H9 (cell line): Measurements from ENCODE around the gene OR7A17. TPM values are rescaled to one million over a fixed set of nuclear protein-coding genes. Genes with fewer than 3 reads are reported as not detected.

Experiments
- DNase-seq: peaks from one replicate; pipeline ENCODE4 v3.0.0-alpha.2; 2017
- H2AFZ ChIP-seq: one replicate; pipeline ENCODE4 v1.6.1; 2013; ENCODE audit warnings: mild to moderate bottlenecking, low read length, control low read depth, moderate library complexity
- H2AK5ac ChIP-seq: 2 replicates; pipeline ENCODE4 v1.6.1; 2013; ENCODE audit warnings: low read length, control low read depth, mixed read lengths; ENCODE audit not compliant: insufficient read length
- H2BK120ac ChIP-seq: one replicate; pipeline ENCODE4 v1.6.1; 2013; ENCODE audit warnings: low read depth, mild to moderate bottlenecking, low read length, control low read depth, inconsistent platforms; ENCODE audit not compliant: poor library complexity, severe bottlenecking
- H2BK12ac ChIP-seq: 2 replicates; pipeline ENCODE4 v1.6.1; 2013; ENCODE audit warnings: low read length, control low read depth, mixed read lengths, low read depth; ENCODE audit not compliant: insufficient read length
- H2BK15ac ChIP-seq: 2 replicates; pipeline ENCODE4 v1.6.1; 2013; ENCODE audit warnings: low read depth, low read length, control low read depth
- H2BK20ac ChIP-seq: one replicate; pipeline ENCODE4 v1.6.1; 2013; ENCODE audit warnings: low read depth, mild to moderate bottlenecking, low read length, control low read depth, inconsistent platforms; ENCODE audit not compliant: poor library complexity, severe bottlenecking
- H2BK5ac ChIP-seq: 2 replicates; pipeline ENCODE4 v1.6.1; 2013; ENCODE audit warnings: low read length, control low read depth, mixed read lengths; ENCODE audit not compliant: insufficient read length
- H3K14ac ChIP-seq: 2 replicates; pipeline ENCODE4 v1.6.1; 2013; ENCODE audit warnings: low read length, control low read depth; ENCODE audit not compliant: insufficient read depth
- H3K18ac ChIP-seq: 2 replicates; pipeline ENCODE4 v1.6.1; 2013; ENCODE audit warnings: low read depth, mild to moderate bottlenecking, mixed read lengths, low read length, control low read depth; ENCODE audit not compliant: insufficient read length
- H3K23ac ChIP-seq: 2 replicates; pipeline ENCODE4 v1.6.1; 2013; ENCODE audit warnings: low read length, control low read depth, mixed read lengths, low read depth; ENCODE audit not compliant: insufficient read length
- H3K23me2 ChIP-seq: 2 replicates; pipeline ENCODE4 v1.6.1; 2013; ENCODE audit warnings: low read depth, mild to moderate bottlenecking, mixed read lengths, low read length, control low read depth; ENCODE audit not compliant: insufficient read length, poor library complexity, severe bottlenecking
- H3K27ac ChIP-seq: 2 replicates; pipeline ENCODE4 v1.5.1; 2013; ENCODE audit warnings: low read length, control low read depth, mixed read lengths, low read depth; ENCODE audit not compliant: insufficient read length
- H3K27me3 ChIP-seq: 2 replicates; pipeline ENCODE4 v1.6.1; 2013; ENCODE audit warnings: low read length, control low read depth, inconsistent platforms; ENCODE audit not compliant: insufficient read depth
- H3K4ac ChIP-seq: 2 replicates; pipeline ENCODE4 v1.6.1; 2013; ENCODE audit warnings: low read depth, mild to moderate bottlenecking, control low read depth, inconsistent platforms, low read length, moderate library complexity
- H3K4me1 ChIP-seq: 2 replicates; pipeline ENCODE4 v1.6.1; 2013; ENCODE audit warnings: low read length, control low read depth, inconsistent platforms; ENCODE audit not compliant: insufficient read depth
- H3K4me2 ChIP-seq: 2 replicates; pipeline ENCODE4 v1.6.1; 2013; ENCODE audit warnings: low read length, control low read depth, mixed read lengths; ENCODE audit not compliant: insufficient read length, insufficient read depth
- H3K56ac ChIP-seq: 2 replicates; pipeline ENCODE4 v1.6.1; 2013; ENCODE audit warnings: low read depth, mild to moderate bottlenecking, mixed read lengths, low read length, control low read depth; ENCODE audit not compliant: insufficient read length
- H3K79me1 ChIP-seq: 2 replicates; pipeline ENCODE4 v1.6.1; 2013; ENCODE audit warnings: low read depth, mild to moderate bottlenecking, moderate library complexity, low read length, control low read depth, inconsistent platforms; ENCODE audit not compliant: insufficient read depth, poor library complexity, severe bottlenecking
- H3K79me2 ChIP-seq: 2 replicates; pipeline ENCODE4 v1.6.1; 2013; ENCODE audit warnings: low read length, control low read depth, inconsistent platforms; ENCODE audit not compliant: insufficient read depth
- H3K9ac ChIP-seq: 2 replicates; pipeline ENCODE4 v1.6.1; 2013; ENCODE audit warnings: low read length, control low read depth, mixed read lengths; ENCODE audit not compliant: insufficient read length; ENCODE audit errors: extremely low read depth
- H3K9me3 ChIP-seq: one replicate; pipeline ENCODE4 v1.6.1; 2013; ENCODE audit warnings: low read depth, low read length, inconsistent platforms; ENCODE audit not compliant: control insufficient read depth
- H3T11ph ChIP-seq: one replicate; pipeline ENCODE4 v1.6.1; 2013; ENCODE audit warnings: mild to moderate bottlenecking, low read length, control low read depth, inconsistent platforms
- H4K20me1 ChIP-seq: one replicate; pipeline ENCODE4 v1.6.1; 2013; ENCODE audit not compliant: control insufficient read depth, insufficient read length, insufficient read depth
- H4K5ac ChIP-seq: 2 replicates; pipeline ENCODE4 v1.6.1; 2013; ENCODE audit warnings: low read depth, mild to moderate bottlenecking, mixed read lengths, low read length, control low read depth; ENCODE audit not compliant: insufficient read length
- H4K8ac ChIP-seq: replicated peaks from 2 replicates; pipeline ENCODE4 v1.6.1; 2013; ENCODE audit warnings: low read length, control low read depth, mixed read lengths, low read depth; ENCODE audit not compliant: insufficient read length
- H4K91ac ChIP-seq: 2 replicates; pipeline ENCODE4 v1.6.1; 2013; ENCODE audit warnings: low read depth, mild to moderate bottlenecking, moderate library complexity, mixed read lengths, low read length, control low read depth; ENCODE audit not compliant: insufficient read length
- H3K27ac Mint-ChIP-seq, 3 experiments: 2 replicates in 2 of 3; 3 replicates in 1 of 3; pipeline ENCODE4 v1.8.0; 2020 to 2021; ENCODE audit warnings: mixed read lengths in 3 of 3, mild to moderate bottlenecking in 1 of 3, moderate library complexity in 1 of 3
- H3K27me3 Mint-ChIP-seq: 2 replicates; pipeline ENCODE4 v1.8.0; 2021; ENCODE audit warnings: low read depth, mild to moderate bottlenecking, moderate library complexity, mixed read lengths
- H3K36me3 Mint-ChIP-seq, 3 experiments: 2 replicates in 2 of 3; 3 replicates in 1 of 3; pipeline ENCODE4 v1.8.0; 2020 to 2021; ENCODE audit warnings: low read depth in 3 of 3, mixed read lengths in 3 of 3; ENCODE audit not compliant: insufficient read depth in 1 of 3
- H3K4me1 Mint-ChIP-seq, 2 experiments: 2 replicates each; pipeline ENCODE4 v1.8.0; 2020; ENCODE audit warnings: mixed read lengths in 2 of 2
- H3K4me3 Mint-ChIP-seq, 2 experiments: 2 replicates in 1 of 2; 3 replicates in 1 of 2; pipeline ENCODE4 v1.8.0; 2020 to 2021; ENCODE audit warnings: mild to moderate bottlenecking in 2 of 2, mixed read lengths in 2 of 2, moderate library complexity in 1 of 2
- H3K9me3 Mint-ChIP-seq, 2 experiments: 2 replicates in 1 of 2; 3 replicates in 1 of 2; pipeline ENCODE4 v1.8.0; 2020; ENCODE audit warnings: mild to moderate bottlenecking in 2 of 2, mixed read lengths in 2 of 2, moderate library complexity in 1 of 2
- WGBS: extraction: QIAGEN DNeasy Blood & Tissue Kit; methylation state at CpG from one replicate; pipeline ENCODE4 v1.1.7; 2013; ENCODE audit warnings: missing lambda C conversion rate, low lambda C conversion rate, mixed read lengths; ENCODE audit not compliant: insufficient read length; ENCODE audit errors: extremely low coverage; 5-methylcytosine and 5-hydroxymethylcytosine counted together
- total RNA-seq: library from RNA; stranded (reverse); gene quantifications from 2 replicates; pipeline ENCODE4 v1.2.1, GENCODE V29; 2021
- TF ChIP-seq, protein P1 (sequence below): fragments of 200-600 bp; sonication (generic); conservative IDR thresholded peaks from 3 replicates; pipeline ENCODE4 v1.8.0; 2021; ENCODE audit warnings: antibody characterized with exemption, mild to moderate bottlenecking

OR7A17 gene
- total RNA-seq, 1 experiment from 2014 or later, result not detected

DNA sequence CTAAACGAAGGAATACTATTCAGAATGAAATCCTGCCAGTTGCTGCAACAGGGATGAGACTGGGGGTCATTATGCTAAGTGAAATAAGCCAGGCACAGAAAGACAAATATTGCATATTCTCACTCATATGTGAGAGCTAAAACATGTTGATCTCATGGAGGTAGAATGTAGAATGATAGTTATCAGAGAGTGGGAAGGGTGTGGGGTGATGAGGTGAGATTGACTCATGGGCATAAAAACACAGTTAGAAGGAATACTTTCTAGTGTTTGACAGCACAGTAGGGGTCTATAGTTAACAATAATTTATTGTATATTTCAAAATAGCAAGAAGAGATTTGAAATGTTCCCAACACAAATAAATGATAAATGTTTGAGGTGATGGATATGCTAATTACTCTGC is 47.6 kb upstream of the OR7A17 start:
- no peak overlapping the region for H3K4me3 Mint-ChIP-seq
- no peaks in the 10 kb centered on the region for H3K79me2 ChIP-seq
- no peaks in the 10 kb centered on the region for H3K9me3 ChIP-seq
- peaks cover 29 to 75% of the 10 kb centered on the region in 2 experiments for H3K9me3 Mint-ChIP-seq
- no peaks in the 10 kb centered on the region for H3K79me1 ChIP-seq
- H4K5ac ChIP-seq, result no peak overlapping the region
- TF ChIP-seq, protein P1, sequence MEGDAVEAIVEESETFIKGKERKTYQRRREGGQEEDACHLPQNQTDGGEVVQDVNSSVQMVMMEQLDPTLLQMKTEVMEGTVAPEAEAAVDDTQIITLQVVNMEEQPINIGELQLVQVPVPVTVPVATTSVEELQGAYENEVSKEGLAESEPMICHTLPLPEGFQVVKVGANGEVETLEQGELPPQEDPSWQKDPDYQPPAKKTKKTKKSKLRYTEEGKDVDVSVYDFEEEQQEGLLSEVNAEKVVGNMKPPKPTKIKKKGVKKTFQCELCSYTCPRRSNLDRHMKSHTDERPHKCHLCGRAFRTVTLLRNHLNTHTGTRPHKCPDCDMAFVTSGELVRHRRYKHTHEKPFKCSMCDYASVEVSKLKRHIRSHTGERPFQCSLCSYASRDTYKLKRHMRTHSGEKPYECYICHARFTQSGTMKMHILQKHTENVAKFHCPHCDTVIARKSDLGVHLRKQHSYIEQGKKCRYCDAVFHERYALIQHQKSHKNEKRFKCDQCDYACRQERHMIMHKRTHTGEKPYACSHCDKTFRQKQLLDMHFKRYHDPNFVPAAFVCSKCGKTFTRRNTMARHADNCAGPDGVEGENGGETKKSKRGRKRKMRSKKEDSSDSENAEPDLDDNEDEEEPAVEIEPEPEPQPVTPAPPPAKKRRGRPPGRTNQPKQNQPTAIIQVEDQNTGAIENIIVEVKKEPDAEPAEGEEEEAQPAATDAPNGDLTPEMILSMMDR, result no peak
- no peak overlapping the region for H3K27ac Mint-ChIP-seq
- no peak overlapping the region for H3K14ac ChIP-seq
- H3K18ac ChIP-seq, result no peak overlapping the region
- H3K4me1 Mint-ChIP-seq, result no peaks in the 10 kb centered on the region
- H3K4me1 ChIP-seq, result no peaks in the 10 kb centered on the region
- no peak overlapping the region for H2BK15ac ChIP-seq
- H3K27me3 Mint-ChIP-seq, result peaks cover 3% of the 10 kb centered on the region; the same call in 1 of the 2 replicates
- H3K23me2 ChIP-seq, result no peaks in the 10 kb centered on the region
- H2BK5ac ChIP-seq, result no peak overlapping the region
- no peak overlapping the region for H2AK5ac ChIP-seq
- DNase-seq, result no peak
- no peak overlapping the region for H3K56ac ChIP-seq
- H4K20me1 ChIP-seq, result no peaks in the 10 kb centered on the region
- no peak overlapping the region for H2AFZ ChIP-seq
- no peak overlapping the region for H3K4me2 ChIP-seq
- H3K27me3 ChIP-seq, result no peaks in the 10 kb centered on the region
- no CpG with 5 or more reads among the region's 1 CpG for WGBS
- H4K91ac ChIP-seq, result no peak overlapping the region
- H3T11ph ChIP-seq, result no peak overlapping the region
- no peak overlapping the region for H2BK12ac ChIP-seq
- H3K23ac ChIP-seq, result no peak overlapping the region
- no peak overlapping the region for H3K4ac ChIP-seq
- no peak overlapping the region for H4K8ac ChIP-seq
- no peak overlapping the region for H2BK120ac ChIP-seq
- H2BK20ac ChIP-seq, result no peak overlapping the region
- H3K9ac ChIP-seq, result no peak overlapping the region
- H3K36me3 Mint-ChIP-seq, result peaks cover 0 to 10% (median 4%) of the 10 kb centered on the region in 3 experiments; a peak in 4 of 7 replicates
- H3K27ac ChIP-seq, result no peak overlapping the region
